Astrocyte of the hippocampus (primary cell): ENCODE results near the gene DBI.

Source experiments
- DNase-seq: peaks from one replicate; pipeline ENCODE4 v3.0.0; 2011; ENCODE audit warnings: low read depth, low spot score

DBI gene

DNA sequence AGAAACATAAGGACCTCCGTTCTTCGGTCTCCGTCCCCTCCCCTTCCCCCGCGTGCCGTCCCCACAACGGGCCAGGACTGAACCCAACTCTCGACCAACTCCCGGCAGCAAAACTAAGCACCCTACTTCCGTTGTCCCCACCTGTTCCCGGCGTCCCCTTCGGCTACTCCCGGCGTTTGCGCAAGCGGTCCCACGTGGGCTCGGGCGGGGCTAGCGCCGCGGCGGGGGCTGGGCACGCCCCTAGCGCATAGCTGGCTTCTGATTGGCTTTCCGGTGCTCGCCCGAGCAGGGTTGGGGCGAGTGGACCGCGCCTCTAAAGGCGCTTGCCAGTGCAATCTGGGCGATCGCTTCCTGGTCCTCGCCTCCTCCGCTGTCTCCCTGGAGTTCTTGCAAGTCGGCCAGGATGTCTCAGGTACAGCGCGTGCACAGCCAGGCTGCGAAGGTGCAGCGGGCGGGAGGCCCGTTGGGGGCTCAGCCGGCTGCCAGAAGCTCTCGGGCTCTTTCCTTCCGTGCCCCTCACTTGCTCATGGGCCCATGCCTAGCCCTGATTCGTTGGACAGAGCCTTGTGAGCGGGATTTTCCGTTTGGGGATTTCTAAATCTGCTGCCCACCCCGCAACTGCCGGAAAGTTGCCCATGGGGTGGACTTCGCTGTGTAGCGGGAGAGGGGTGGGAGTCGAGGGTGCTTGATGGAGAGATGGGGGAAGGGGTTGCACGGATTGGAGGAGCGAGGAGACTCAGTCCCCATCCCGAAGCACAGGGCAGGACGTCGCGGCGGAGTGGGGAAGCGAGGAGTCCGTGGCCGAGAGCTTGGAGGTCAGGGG, at the start of gene DBI, which contains the start of gene C2orf76:
DBI (plus strand) TSS at position 329 of the 823 bp plus-strand sequence; CDS start at position 404, 75 bp downstream.
C2orf76 (minus strand) TSS at position 186 of the 823 bp plus-strand sequence. CDS start 26,875 bp downstream, outside the sequence.
- peak; percentile 98 for DNase-seq

DNA sequence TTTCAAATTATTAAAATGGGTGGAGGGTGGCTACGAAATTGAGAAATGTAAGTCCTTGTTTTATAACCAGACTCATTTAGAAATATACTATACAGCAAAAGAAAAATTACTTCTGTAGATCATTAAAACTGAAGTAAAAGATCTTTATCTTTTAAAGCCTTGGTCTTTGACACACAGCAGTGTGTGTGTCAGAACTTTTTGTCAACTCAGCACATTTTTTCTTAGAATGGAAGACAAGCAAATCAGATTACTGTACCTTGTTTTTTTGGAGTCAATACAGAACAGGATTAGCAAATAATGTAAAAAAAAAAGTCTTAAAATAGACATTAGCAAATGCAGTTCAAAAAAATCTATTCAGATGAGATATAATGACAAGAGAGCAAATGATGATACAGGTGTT, 49.2 kb upstream of the DBI start:
- DNase-seq: no peak

DNA sequence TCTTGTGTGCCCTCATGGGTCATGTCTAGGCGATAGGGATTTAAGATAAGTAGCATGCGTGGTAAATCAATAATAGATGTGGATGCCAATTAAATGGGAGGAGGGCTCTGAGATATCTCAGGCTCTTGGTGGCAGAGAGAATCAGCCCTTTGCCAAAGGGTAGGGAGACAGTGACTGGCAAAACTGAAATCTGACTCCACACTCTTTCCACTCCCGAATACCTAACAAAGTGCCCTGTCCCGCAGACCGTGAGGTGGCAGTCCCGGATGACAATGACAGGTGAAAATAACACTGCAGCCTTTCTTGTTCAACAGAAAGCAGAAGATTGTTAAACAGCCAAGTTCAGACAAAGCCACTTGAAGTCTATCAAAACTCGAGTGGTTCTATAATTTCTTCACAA, 47.2 kb upstream of the DBI start:
- no peak for DNase-seq

DNA sequence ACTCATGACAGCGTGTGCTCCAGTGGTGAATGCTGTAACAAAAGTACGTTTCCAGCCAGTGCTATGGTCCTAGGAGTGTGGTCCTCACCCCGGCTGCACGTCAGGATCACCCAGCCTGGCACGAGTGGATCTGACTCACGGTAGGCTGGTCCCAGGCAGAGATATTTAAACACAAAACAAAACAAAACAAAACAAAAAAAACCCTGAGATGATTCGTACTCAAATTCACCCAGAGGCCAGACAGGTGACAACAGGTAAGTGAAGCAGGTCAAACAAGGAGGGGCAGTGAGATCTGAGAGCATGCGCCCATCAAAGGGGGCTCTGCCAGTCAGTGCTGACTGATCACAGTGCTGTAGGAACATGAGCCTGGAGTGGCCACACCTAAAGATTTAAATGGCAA, 43.3 kb upstream of the DBI start:
- DNase-seq: no peak

DNA sequence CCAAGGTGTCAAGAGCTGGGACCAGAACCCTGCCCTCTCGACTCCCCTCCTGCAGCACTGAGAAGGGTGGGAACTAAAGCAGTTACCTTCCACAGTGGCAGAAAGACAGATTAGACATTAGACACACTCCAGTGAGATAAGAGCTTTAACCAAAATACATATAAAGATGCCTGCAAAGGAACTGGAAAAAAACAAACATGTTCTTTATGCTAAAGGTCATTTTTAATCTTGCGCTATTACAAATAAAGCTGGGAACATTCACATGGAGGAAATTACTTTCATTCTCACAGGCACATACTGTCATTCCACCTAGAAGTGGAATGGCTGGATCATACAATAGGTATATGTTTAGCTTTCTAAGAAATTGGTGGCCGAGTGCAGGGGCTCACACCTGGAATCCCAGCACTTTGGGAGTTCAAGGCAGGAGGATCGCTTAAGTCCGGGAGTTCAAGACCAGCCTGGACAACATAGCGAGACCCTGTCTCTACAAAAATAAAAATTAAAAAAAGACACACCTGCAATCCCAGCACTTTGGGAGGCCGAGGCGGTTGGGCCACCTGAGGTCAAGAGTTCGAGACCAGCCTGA, 42.0 kb upstream of the DBI start:
- no peak for DNase-seq

DNA sequence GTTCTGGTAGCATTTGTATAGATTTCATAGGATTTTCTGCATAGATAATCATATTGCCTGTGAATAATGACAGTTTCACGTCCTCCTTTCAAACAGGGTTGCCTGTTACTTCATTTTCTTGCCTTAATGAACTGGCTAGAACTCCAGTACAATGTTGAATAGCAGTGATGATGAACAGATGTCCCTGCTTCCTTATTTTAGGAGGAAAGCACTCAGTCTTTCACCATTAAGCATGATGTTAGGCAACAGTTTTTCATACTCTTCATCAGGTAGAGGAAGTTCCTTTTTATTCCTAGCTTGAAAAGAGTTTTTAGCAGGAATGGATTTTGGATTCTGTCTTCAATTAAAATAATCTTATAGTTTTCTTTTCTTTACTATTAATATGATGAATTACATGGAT, 39.8 kb upstream of the DBI start:
- no peak for DNase-seq

DNA sequence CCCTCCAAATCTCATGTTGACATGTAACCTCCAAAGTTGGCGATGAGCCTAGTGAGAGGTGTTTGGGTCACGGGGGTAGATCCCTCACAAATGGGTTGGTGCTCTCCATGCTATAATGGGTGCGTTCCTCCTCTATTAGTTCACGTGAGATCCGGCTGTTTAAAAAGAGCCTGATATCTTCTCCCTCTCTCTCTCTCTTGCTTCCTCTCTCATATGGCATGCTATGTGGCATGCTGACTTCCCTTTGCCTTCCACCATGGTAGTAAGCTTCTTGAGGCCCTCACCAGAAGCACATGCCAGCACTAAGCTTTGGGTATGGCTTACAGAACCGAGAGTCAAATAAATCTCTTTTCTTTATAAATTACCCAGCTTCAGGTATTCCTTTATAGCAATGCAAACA, 39.3 kb upstream of the DBI start:
- no peak for DNase-seq

DNA sequence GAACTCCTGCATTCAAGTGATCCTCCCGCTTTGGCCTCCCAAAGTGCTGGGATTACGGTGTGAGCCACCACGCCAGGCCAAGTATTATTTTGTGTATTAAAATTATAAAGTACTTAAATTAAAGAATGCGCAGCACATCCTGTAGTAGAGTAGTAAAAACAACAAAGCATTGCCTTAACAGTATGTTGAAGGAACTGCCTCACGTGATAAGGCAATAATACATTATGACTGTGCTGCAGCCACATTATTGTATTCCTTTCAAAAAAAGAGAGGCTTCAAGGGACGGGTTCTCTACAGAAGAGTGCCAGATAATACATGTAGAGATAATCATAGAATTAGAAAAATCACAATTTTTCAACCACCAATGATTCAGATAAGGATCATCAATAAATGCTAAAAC, 33.8 kb upstream of the DBI start:
- no peak for DNase-seq

DNA sequence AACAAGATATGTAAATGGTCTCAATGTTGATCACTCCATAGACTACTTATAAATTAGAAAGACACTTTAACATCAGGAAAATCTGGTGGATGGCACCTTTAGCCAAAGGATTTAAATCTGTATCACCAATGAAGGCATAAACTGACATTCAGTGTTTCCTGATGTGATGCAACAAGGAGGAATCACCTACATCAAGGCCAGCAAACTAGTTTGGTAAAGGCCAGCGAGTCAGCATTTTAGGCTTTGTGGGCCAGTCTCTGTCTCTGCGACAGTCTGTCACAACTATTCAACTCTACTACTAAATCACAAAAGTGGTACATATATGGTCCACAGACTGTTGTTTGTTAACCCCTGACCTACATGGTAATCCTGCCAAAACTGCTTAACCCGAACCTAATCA, 33.4 kb upstream of the DBI start:
- no peak for DNase-seq

DNA sequence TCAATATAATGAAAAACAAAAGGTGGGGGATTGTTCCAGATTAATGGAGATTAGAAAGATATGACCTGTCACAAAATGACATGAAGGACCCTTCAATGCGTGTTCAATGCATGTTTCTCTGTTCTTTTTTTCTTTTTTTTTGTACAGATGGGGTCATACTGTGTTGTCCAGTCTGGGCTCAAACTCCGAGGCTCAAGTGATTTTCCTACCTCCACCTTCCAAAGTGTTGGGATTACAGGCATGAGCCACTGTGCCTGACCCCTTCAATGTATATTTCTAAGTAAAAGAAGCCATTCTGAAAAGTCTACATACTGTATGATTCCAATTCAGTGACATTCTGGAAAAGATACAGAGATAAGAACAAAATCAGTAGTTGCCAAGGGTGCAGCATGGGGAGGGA, 32.9 kb upstream of the DBI start:
- DNase-seq: no peak

DNA sequence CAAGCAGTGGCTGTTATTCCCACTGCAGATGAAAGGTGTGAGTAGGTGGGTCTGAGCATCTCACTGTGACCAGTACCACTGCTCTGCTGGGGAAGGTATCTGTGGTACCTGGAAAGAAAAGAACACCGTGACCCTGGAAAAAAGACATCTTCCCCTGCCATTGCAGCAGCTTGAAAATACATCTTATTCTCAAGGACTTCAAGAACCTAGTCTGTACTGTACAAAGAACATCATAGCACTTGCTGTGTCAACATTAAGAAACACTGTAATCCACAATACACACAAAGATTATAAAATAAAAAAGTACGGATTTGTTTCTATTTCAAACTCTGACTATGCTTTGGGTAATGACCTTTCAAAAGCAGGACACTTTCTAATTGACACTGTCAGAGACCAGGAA, 29.0 kb upstream of the DBI start:
- no peak for DNase-seq

DNA sequence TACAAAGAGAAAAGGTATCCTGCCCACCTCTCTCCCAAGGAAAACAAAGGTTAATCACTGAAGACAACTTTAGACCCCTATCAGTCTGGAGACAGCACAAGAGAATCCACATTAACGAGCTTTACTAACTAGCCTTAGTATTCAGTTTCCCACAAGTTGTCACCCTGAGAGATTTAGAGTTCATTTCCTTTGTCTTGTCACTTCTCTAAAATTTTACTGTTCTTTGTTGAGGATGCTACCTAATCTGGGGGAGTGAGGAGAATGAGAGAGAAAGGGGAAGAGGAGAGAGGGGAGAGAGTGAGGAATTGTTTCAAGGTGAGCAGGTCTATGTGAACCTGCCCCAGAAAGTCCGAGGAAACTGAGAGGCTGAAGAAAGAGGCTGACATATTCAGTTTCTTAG, 28.5 kb upstream of the DBI start:
- no peak for DNase-seq

DNA sequence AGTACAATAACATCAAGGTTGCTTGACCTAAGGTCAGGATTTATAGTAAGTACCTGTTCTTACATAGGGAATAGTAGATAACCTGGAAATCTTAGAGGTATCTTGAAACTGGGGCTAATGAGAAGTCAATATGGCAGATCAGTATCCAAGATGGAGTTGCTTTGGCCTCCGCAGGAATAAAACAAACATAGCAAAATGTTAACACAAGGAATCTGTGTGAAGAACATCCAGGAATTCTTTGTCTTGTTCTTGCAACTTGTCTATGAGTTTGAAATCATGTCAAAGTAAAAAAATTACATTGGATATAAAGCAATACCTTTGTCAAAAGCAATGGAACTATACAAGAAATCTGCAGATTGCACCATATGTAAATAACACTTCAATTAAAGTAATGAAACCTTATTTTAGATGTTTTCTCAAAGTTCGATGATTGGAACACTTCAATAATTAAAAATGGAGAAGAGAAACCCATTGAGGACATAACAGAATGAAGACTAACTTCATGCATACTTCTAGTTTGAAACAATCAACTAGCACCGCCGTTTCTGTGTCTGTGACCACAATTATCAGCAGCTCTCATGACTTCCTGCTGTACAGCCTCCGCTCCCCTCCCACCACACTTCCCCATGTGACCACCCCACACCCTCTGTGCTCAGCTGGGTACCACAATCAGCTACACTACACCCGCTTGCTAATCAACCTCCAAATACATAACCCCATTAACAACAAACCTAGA, 27.8 kb upstream of the DBI start:
- no peak for DNase-seq

DNA sequence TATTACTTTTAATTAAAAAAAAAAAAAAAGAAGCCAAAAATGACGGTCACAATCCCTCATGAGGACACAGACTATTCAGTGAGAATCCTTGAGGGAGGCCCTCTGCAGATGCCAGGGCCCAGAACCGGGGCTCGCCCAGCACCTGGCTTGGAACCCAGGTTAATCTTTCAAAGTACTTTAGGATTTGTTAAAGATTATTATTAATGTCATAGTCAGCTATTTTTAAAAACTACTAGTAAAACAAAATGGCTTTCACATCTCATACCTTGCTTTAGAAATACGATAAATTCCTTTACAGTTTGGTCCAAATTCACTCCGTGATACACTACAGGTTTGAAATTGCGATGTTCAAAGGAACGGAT, 27.2 kb upstream of the DBI start:
- no peak for DNase-seq

DNA sequence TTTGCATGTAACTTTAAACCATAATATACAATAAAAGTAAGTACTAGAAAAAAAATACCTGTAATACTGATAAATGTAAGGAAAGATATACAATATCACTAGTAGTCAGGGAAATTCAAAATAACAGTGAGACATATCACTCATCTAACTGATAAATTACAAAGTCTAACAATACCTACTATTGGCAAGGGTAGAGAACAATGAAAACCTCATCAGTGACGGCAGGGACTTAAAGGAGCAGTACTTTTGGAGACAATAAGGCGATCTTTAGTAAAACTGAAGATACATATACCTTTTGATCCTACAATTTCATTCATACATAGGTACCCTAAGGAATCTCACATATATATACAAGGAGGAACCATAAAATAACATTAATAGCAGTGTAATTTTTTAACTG, 25.1 kb upstream of the DBI start:
- DNase-seq: no peak

DNA sequence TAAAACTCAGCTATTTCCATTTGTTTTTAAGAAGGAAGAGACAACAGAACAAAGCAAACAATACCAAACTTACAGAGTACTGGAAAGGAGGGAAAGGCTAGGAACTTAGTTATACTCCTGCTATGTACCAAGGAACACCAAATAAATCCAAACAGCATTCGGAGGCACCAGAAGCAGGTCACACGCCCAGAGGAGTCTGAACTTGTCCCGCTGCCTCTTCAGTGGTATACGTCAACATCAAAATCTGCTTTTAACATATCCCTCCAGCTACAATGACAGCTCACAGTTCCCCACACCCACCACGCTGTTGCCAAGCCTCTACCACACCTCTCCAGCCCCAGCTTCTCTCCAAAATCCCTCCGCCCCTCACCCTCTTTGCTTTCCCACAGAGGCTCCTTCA, 17.5 kb upstream of the DBI start:
- DNase-seq: no peak

DNA sequence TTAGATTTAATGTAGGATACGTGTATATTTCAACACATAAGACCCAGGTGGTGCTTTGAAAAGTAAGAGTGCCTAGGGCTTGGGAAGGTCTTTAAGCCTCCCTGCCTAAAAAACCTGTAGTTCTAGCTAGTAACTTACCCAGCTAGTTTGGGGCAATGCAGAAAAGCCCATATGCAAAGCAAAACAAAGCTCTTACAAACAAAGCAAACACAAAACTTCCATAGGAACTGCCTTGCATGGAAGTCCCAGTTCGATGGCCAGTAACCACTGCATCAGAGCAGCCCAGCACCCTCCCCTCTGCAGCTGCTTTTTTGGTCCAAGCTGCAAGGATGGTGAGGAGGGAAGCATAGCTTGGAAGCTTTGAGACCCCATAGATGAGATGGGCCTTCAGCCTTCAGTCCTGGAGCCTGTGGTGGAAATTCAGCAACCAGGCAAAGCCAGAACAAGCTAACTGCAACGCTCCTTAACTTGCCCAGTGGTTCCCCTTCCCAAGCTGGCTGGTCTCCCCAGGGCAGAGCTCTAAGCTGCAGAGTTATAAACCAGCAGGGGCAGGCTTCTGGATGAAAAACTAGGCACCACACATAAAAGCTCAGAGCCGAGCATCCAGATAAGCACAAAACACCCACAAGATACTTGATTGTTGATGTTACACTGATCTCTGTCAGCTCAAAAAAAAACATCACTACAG, 16.3 kb upstream of the DBI start:
- DNase-seq: no peak

DNA sequence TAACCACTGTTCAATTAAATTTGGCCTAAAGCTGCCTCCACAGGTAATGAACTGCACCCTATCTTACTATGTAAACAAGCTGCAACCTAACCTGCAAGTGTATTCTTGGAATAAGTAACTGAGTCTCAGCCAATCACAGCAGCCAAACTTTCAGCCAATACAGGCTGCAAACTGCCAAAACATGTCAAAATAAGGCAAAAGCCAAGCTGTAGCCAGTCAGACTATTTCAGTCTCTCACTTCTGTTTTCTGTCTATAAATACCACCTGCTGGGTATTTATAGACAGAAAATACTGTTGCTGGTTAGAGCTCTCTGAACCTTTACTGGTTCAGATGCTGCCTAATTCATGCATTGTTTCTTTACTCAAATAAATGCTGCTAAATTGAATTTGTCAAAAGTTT, 14.4 kb upstream of the DBI start:
- DNase-seq: peak; percentile 38

DNA sequence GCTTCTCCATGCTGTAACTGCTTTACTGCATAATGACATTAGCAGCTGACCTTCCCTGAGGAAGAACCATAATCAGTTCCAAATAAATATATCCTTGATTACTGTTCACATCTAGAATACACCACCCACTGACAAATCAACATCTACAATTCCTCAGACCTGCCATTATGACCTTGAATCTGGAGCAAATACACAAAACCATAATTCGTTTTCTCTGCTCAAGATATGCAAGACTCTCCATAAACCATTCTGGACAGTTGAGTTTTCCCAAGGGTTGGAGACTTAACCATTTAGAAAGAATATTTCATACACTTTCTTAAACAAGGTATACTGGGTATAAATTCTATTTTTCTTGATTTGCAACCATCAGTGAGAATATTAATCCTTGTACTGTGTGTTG, 11.9 kb upstream of the DBI start:
- no peak for DNase-seq

DNA sequence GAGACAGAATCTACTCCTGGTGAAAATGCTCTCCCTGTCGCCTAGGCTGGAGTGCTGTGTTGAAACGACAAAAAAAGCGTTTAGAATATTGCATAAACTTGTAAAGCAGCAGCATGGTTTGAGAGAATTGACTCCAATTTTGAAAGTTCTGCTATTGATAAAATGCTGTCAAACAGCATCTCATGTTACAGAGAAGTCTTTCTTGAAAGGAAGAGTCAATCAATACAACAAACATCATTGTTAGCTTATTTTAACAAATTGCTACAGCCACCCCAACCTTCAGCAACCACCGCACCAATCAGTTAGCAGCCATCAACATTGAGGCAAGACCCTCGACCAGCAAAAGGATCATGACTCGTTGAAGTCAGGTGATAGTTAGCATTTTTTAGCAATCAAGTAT, 7.0 kb upstream of the DBI start:
- DNase-seq: no peak

DNA sequence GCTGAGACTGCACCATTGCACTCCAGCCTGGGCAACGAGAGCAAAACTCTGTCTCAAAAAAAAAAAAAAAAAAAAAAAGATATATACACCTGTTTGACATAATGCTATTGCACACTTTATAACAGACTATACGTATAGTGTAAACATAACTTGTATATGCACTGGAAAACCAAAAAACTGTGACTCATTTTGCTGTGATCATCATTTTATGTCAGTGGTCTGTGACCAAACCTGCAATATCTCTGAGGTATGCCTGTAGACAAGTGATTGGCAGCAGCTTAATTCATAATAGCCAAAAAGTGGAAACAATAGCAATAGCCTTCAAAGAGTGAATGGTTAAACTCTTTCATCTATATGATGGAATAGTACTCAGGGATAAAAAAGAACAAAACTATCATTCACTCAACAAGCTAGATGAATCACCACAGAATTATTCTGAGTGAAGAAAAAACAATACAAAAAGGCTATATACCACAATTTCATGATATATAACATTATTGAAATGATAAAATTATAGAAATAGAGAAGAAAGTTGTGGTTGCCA, 6.3 kb upstream of the DBI start:
- DNase-seq: no peak

DNA sequence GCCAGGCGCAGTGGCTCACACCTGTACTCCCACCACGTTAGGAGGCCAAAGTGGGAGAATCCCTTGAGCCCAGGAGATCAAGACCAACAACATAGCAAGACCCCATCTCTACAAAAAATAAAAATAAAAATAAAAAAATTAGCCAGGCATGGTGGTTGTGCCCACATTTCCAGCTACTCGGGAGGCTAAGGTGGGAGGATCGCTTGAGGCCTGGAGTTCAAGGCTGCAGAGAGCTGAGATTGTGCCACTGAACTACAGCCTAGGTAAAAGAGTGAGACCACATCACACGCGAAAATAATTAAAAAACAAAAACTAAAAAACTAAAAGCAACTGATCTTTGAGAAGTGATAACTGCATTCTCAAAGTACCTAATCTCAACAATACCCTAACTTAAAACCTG, 2.0 kb upstream of the DBI start:
- DNase-seq: no peak
